HEK293 (cell line): ENCODE measurements around the gene SH3RF1.

Experiments
- CTCF ChIA-PET: fragments of 350-600 bp; formaldehyde crosslinking; extraction: SDS; loops from one replicate; lab custom pipeline; 2021; ENCODE audit warnings: antibody characterized with exemption; lab: Yijun Ruan, JAX
- POLR2A ChIA-PET: fragments of 300-600 bp; formaldehyde crosslinking; extraction: SDS; loops from one replicate; lab custom pipeline; 2020; ENCODE audit warnings: antibody characterized with exemption, inconsistent platforms; lab: Yijun Ruan, JAX
- H3K27ac ChIP-seq: fragments of 200-500 bp; sonication (Bioruptor generic); 2 replicates; pipeline ENCODE4 v1.5.1; 2014; ENCODE audit warnings: low read depth, low read length, control low read depth, inconsistent platforms; ENCODE audit errors: extremely low read depth
- H3K36me3 ChIP-seq, 2 experiments: fragments of 200-500 bp in 1 of 2; sonication (Bioruptor generic) in 1 of 2; 1 replicate in 1 of 2; 2 replicates in 1 of 2; pipeline ENCODE4 v1.5.1; 2014 to 2017; ENCODE audit warnings: inconsistent platforms in 2 of 2, low read length in 2 of 2; ENCODE audit not compliant: control insufficient read depth in 2 of 2, insufficient read depth in 1 of 2
- H3K4me1 ChIP-seq: fragments of 200-500 bp; sonication (Bioruptor generic); 2 replicates; pipeline ENCODE4 v1.5.1; 2014; ENCODE audit warnings: mild to moderate bottlenecking, low read length, inconsistent platforms; ENCODE audit not compliant: control insufficient read depth, insufficient read depth
- H3K4me3 ChIP-seq: 2 replicates; pipeline ENCODE4 v1.5.1; 2011; ENCODE audit warnings: low read depth, mild to moderate bottlenecking, control low read depth, low read length, moderate library complexity
- H3K9me3 ChIP-seq: fragments of 200-500 bp; sonication (Bioruptor generic); 2 replicates; pipeline ENCODE4 v1.5.1; 2014; ENCODE audit warnings: low read depth, low read length, inconsistent platforms; ENCODE audit not compliant: control insufficient read depth, insufficient read depth
- BCL11A ChIP-seq: fragments of 450-650 bp; formaldehyde crosslinking; IDR thresholded peaks from 2 replicates; pipeline ENCODE4 v1.5.1; 2016; ENCODE audit warnings: low read depth, missing biosample characterization, missing genetic modification characterization
- GLI2 ChIP-seq: fragments of 450-650 bp; formaldehyde crosslinking; IDR thresholded peaks from 2 replicates; pipeline ENCODE4; 2017; ENCODE audit warnings: missing biosample characterization, missing genetic modification characterization, low read depth, borderline replicate concordance
- KLF10 ChIP-seq: fragments of 450-650 bp; IDR thresholded peaks from 2 replicates; pipeline ENCODE4 v1.5.1; 2018; ENCODE audit warnings: missing biosample characterization, mild to moderate bottlenecking, missing genetic modification characterization
- KLF8 ChIP-seq: fragments of 450-650 bp; formaldehyde crosslinking; IDR thresholded peaks from 2 replicates; pipeline ENCODE4 v1.5.1; 2016; ENCODE audit warnings: missing biosample characterization, missing genetic modification characterization
- SALL2 ChIP-seq: fragments of 450-650 bp; formaldehyde crosslinking; IDR thresholded peaks from 2 replicates; pipeline ENCODE4 v1.5.0; 2017; ENCODE audit warnings: missing biosample characterization, mild to moderate bottlenecking, missing genetic modification characterization, borderline replicate concordance
- SP2 ChIP-seq: fragments of 450-650 bp; formaldehyde crosslinking; IDR thresholded peaks from 2 replicates; pipeline ENCODE4 v1.5.1; 2016; ENCODE audit warnings: missing biosample characterization, missing genetic modification characterization
- SP7 ChIP-seq: fragments of 450-650 bp; formaldehyde crosslinking; IDR thresholded peaks from 2 replicates; pipeline ENCODE4 v1.5.1; 2016; ENCODE audit warnings: missing biosample characterization, missing genetic modification characterization
- TRIM28 ChIP-seq: IDR thresholded peaks from 2 replicates; pipeline ENCODE4 v1.6.1; 2011; ENCODE audit warnings: low read length, control low read depth, borderline replicate concordance
- ZNF10 ChIP-seq: fragments of 450-650 bp; formaldehyde crosslinking; IDR thresholded peaks from 2 replicates; pipeline ENCODE4 v1.5.1; 2017; ENCODE audit warnings: missing biosample characterization, missing genetic modification characterization
- ZNF112 ChIP-seq: fragments of 450-650 bp; formaldehyde crosslinking; IDR thresholded peaks from 2 replicates; pipeline ENCODE4 v1.5.0; 2017; ENCODE audit warnings: missing biosample characterization, missing genetic modification characterization
- ZNF132 ChIP-seq: fragments of 450-650 bp; formaldehyde crosslinking; IDR thresholded peaks from 2 replicates; pipeline ENCODE4 v1.5.1; 2017; ENCODE audit warnings: missing biosample characterization, missing genetic modification characterization, borderline replicate concordance
- ZNF175 ChIP-seq: fragments of 450-650 bp; formaldehyde crosslinking; IDR thresholded peaks from 2 replicates; pipeline ENCODE4 v1.5.1; 2016; ENCODE audit warnings: missing biosample characterization, missing genetic modification characterization
- ZNF211 ChIP-seq: fragments of 450-650 bp; formaldehyde crosslinking; IDR thresholded peaks from 2 replicates; pipeline ENCODE4 v1.5.1; 2016; ENCODE audit warnings: low read depth, missing biosample characterization, missing genetic modification characterization
- ZNF398 ChIP-seq: fragments of 450-650 bp; formaldehyde crosslinking; IDR thresholded peaks from 2 replicates; pipeline ENCODE4 v1.5.1; 2017; ENCODE audit warnings: missing biosample characterization, missing genetic modification characterization
- ZNF416 ChIP-seq: fragments of 450-650 bp; formaldehyde crosslinking; IDR thresholded peaks from 2 replicates; pipeline ENCODE4 v1.5.1; 2016; ENCODE audit warnings: missing biosample characterization, missing genetic modification characterization
- ZNF488 ChIP-seq: fragments of 450-650 bp; formaldehyde crosslinking; IDR thresholded peaks from 2 replicates; pipeline ENCODE4 v1.5.1; 2016; ENCODE audit warnings: missing biosample characterization, missing genetic modification characterization
- ZNF549 ChIP-seq: fragments of 450-650 bp; IDR thresholded peaks from 2 replicates; pipeline ENCODE4 v1.5.1; 2018; ENCODE audit warnings: missing biosample characterization, missing genetic modification characterization, mild to moderate bottlenecking, inconsistent platforms, moderate library complexity
- ZNF580 ChIP-seq: fragments of 450-650 bp; formaldehyde crosslinking; IDR thresholded peaks from 2 replicates; pipeline ENCODE4 v1.5.1; 2016; ENCODE audit warnings: missing biosample characterization, missing genetic modification characterization
- ZNF629 ChIP-seq: fragments of 450-650 bp; formaldehyde crosslinking; IDR thresholded peaks from 2 replicates; pipeline ENCODE4 v1.5.1; 2017; ENCODE audit warnings: missing biosample characterization, missing genetic modification characterization
- ZNF677 ChIP-seq: fragments of 450-650 bp; IDR thresholded peaks from 2 replicates; pipeline ENCODE4 v1.5.0; 2018; ENCODE audit warnings: missing biosample characterization, mild to moderate bottlenecking, missing genetic modification characterization, moderate library complexity
- ZNF76 ChIP-seq: fragments of 450-650 bp; formaldehyde crosslinking; IDR thresholded peaks from 2 replicates; pipeline ENCODE4; 2016; ENCODE audit warnings: low read depth, missing biosample characterization, missing genetic modification characterization, borderline replicate concordance
- ZNF777 ChIP-seq: fragments of 450-650 bp; formaldehyde crosslinking; IDR thresholded peaks from 2 replicates; pipeline ENCODE4 v1.5.1; 2017; ENCODE audit warnings: missing biosample characterization, missing genetic modification characterization, borderline replicate concordance
- TF ChIP-seq, protein P1 (sequence below): fragments of 450-650 bp; formaldehyde crosslinking; IDR thresholded peaks from 2 replicates; pipeline ENCODE4 v1.5.1; 2016; ENCODE audit warnings: missing biosample characterization, missing genetic modification characterization, borderline replicate concordance
- TF ChIP-seq, protein P2 (sequence below): fragments of 450-650 bp; IDR thresholded peaks from 2 replicates; pipeline ENCODE4 v1.5.1; 2018; ENCODE audit warnings: missing biosample characterization, missing genetic modification characterization
- TF ChIP-seq, protein P3 (sequence below): fragments of 450-650 bp; formaldehyde crosslinking; IDR thresholded peaks from 2 replicates; pipeline ENCODE4 v1.5.1; 2016; ENCODE audit warnings: missing biosample characterization, missing genetic modification characterization
- TF ChIP-seq, protein P4 (sequence below): fragments of 450-650 bp; formaldehyde crosslinking; IDR thresholded peaks from 2 replicates; pipeline ENCODE4 v1.5.1; 2017; ENCODE audit warnings: missing biosample characterization, mild to moderate bottlenecking, missing genetic modification characterization, moderate library complexity

Gene SH3RF1

GRCh38 chr4:169098532-169098931, 172.2 kb downstream of the SH3RF1 start:
- TF ChIP-seq ZNF132 (tag by site-specific recombination) (no peak), SP2 (no peak), SP7 (tag by site-specific recombination) (no peak), ZNF10 (no peak), KLF10 (tag by site-specific recombination) (no peak), BCL11A (tag by site-specific recombination) (no peak), ZNF629 (tag by site-specific recombination) (no peak), TRIM28 (no peak), ZNF488 (tag by site-specific recombination) (no peak), ZNF416 (tag by site-specific recombination) (no peak), KLF8 (tag by site-specific recombination) (no peak), SALL2 (tag by site-specific recombination) (no peak), ZNF175 (no peak), ZNF677 (no peak), ZNF211 (tag by site-specific recombination) (no peak), ZNF76 (tag by site-specific recombination) (no peak)
- TF ChIP-seq, protein P1, sequence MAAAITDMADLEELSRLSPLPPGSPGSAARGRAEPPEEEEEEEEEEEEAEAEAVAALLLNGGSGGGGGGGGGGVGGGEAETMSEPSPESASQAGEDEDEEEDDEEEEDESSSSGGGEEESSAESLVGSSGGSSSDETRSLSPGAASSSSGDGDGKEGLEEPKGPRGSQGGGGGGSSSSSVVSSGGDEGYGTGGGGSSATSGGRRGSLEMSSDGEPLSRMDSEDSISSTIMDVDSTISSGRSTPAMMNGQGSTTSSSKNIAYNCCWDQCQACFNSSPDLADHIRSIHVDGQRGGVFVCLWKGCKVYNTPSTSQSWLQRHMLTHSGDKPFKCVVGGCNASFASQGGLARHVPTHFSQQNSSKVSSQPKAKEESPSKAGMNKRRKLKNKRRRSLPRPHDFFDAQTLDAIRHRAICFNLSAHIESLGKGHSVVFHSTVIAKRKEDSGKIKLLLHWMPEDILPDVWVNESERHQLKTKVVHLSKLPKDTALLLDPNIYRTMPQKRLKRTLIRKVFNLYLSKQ, result no peak
- TF ChIP-seq, protein P2, sequence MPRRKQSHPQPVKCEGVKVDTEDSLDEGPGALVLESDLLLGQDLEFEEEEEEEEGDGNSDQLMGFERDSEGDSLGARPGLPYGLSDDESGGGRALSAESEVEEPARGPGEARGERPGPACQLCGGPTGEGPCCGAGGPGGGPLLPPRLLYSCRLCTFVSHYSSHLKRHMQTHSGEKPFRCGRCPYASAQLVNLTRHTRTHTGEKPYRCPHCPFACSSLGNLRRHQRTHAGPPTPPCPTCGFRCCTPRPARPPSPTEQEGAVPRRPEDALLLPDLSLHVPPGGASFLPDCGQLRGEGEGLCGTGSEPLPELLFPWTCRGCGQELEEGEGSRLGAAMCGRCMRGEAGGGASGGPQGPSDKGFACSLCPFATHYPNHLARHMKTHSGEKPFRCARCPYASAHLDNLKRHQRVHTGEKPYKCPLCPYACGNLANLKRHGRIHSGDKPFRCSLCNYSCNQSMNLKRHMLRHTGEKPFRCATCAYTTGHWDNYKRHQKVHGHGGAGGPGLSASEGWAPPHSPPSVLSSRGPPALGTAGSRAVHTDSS, result no peak
- TF ChIP-seq, all 188 proteins: peak for 0
- H3K27ac ChIP-seq, result no peak overlapping the region
- CTCF ChIA-PET, result interaction anchor here (0.6 to 0.7 kb wide), 2 partner anchors 53 to 75 kb away, joined by 3 read pairs; no protein-coding TSS in a partner anchor
- POLR2A ChIA-PET, result no interaction called here
- H3K4me3 ChIP-seq, result no peak overlapping the region
- no peaks in the 10 kb centered on the region for H3K9me3 ChIP-seq
- H3K4me1 ChIP-seq, result no peaks in the 10 kb centered on the region
- peaks cover 0 to 39% of the 10 kb centered on the region in 2 experiments; a peak in 1 of 3 replicates for H3K36me3 ChIP-seq

DNA sequence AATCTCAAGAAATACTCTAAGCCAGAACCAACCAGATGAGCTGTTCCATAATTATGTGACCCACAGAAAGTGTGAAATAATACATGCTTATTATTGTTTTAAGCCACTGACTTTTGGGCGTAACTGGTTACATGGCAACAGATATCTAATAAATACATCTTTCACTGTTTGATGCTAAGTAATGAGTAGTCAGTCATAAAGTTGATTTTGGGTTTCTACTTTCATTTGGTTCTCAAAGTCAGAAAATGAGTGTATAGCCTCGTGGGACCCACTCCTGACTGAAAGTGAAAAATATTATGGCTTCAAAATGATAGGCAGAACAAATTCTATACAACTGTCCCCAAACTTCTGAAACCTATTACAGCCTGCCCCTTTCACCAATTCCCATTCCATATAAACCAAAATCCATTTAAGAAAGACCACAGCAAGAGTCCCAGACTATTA, 172.7 kb downstream of the SH3RF1 start:
- CTCF ChIA-PET, result interaction anchor here (0.6 kb wide), 1 partner anchor 53 kb away, joined by 3 read pairs; no protein-coding TSS in a partner anchor
- peaks cover 0 to 39% of the 10 kb centered on the region in 2 experiments; a peak in 1 of 3 replicates for H3K36me3 ChIP-seq
- H3K27ac ChIP-seq, result no peak overlapping the region
- H3K9me3 ChIP-seq, result no peaks in the 10 kb centered on the region
- H3K4me3 ChIP-seq, result no peak overlapping the region
- H3K4me1 ChIP-seq, result no peaks in the 10 kb centered on the region
- POLR2A ChIA-PET, result no interaction called here
- TF ChIP-seq, protein P3, sequence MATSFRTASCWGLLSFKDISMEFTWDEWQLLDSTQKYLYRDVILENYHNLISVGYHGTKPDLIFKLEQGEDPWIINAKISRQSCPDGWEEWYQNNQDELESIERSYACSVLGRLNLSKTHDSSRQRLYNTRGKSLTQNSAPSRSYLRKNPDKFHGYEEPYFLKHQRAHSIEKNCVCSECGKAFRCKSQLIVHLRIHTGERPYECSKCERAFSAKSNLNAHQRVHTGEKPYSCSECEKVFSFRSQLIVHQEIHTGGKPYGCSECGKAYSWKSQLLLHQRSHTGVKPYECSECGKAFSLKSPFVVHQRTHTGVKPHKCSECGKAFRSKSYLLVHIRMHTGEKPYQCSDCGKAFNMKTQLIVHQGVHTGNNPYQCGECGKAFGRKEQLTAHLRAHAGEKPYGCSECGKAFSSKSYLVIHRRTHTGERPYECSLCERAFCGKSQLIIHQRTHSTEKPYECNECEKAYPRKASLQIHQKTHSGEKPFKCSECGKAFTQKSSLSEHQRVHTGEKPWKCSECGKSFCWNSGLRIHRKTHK (tag by site-specific recombination), result no peak
- TF ChIP-seq, protein P4, sequence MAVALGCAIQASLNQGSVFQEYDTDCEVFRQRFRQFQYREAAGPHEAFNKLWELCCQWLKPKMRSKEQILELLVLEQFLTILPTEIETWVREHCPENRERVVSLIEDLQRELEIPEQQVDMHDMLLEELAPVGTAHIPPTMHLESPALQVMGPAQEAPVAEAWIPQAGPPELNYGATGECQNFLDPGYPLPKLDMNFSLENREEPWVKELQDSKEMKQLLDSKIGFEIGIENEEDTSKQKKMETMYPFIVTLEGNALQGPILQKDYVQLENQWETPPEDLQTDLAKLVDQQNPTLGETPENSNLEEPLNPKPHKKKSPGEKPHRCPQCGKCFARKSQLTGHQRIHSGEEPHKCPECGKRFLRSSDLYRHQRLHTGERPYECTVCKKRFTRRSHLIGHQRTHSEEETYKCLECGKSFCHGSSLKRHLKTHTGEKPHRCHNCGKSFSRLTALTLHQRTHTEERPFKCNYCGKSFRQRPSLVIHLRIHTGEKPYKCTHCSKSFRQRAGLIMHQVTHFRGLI (tag by site-specific recombination), result no peak
- TF ChIP-seq ZNF580 (no peak), ZNF549 (tag by site-specific recombination) (no peak), ZNF777 (tag by site-specific recombination) (no peak), GLI2 (tag by site-specific recombination) (no peak), SP7 (tag by site-specific recombination) (no peak), ZNF398 (tag by site-specific recombination) (no peak), ZNF112 (tag by site-specific recombination) (no peak)
